Calu3 (cell line): ENCODE results near the gene ANKEF1. TPM values are rescaled to one million over a fixed set of nuclear protein-coding genes. Genes with fewer than 3 reads are reported as not detected.

Experiments
- BruUV-seq: library from RNA; stranded (reverse); fragments of 400-500 nt; replicated peaks from 2 replicates; lab custom pipeline; 2021; lab: Mats Ljungman, UMichigan
- CTCF ChIA-PET: fragments of 300-600 bp; sonication (Branson Sonifier 250); formaldehyde crosslinking; loops from one replicate; lab custom pipeline; 2022; ENCODE audit warnings: antibody characterized with exemption; lab: Charles Lee
- DNase-seq: peaks from one replicate; pipeline ENCODE4 v3.0.0; 2022
- H3K27ac Mint-ChIP-seq: one replicate; pipeline ENCODE4 v1.8.0; 2022; ENCODE audit warnings: mixed read lengths; ENCODE audit not compliant: unreplicated experiment
- H3K27me3 Mint-ChIP-seq: one replicate; pipeline ENCODE4 v1.8.0; 2022; ENCODE audit warnings: mixed read lengths; ENCODE audit not compliant: unreplicated experiment
- H3K36me3 Mint-ChIP-seq: one replicate; pipeline ENCODE4 v1.8.0; 2022; ENCODE audit warnings: mild to moderate bottlenecking, moderate library complexity, mixed read lengths; ENCODE audit not compliant: insufficient read depth, unreplicated experiment
- H3K4me1 Mint-ChIP-seq: one replicate; pipeline ENCODE4 v1.8.0; 2022; ENCODE audit warnings: mild to moderate bottlenecking, low read depth, mixed read lengths; ENCODE audit not compliant: unreplicated experiment
- H3K4me3 Mint-ChIP-seq: one replicate; pipeline ENCODE4 v1.8.0; 2022; ENCODE audit warnings: mild to moderate bottlenecking, low read depth, moderate library complexity, mixed read lengths; ENCODE audit not compliant: unreplicated experiment
- H3K9me3 Mint-ChIP-seq: one replicate; pipeline ENCODE4 v1.8.0; 2022; ENCODE audit warnings: low read depth, mixed read lengths; ENCODE audit not compliant: unreplicated experiment
- CTCF ChIP-seq: fragments of 200-600 bp; IDR thresholded peaks from one replicate; pipeline ENCODE4 v1.8.0; 2022; ENCODE audit warnings: antibody characterized with exemption; ENCODE audit not compliant: unreplicated experiment
- intact Hi-C: fragments of 100-400 bp; cut with micrococcal nuclease; formaldehyde crosslinking; loops from one replicate; pipeline ENCODE4 v1.10.0; 2022; ENCODE audit not compliant: unreplicated experiment
- total RNA-seq: library from RNA; stranded (reverse); gene quantifications from 2 replicates; pipeline ENCODE4 v1.2.3, GENCODE V29; 2022

Gene ANKEF1
- total RNA-seq, 1 experiment from 2014 or later: 9.0 TPM

- peaks cover 8% of the 10 kb centered on the region for H3K4me1 Mint-ChIP-seq
- H3K36me3 Mint-ChIP-seq: no peaks in the 10 kb centered on the region
- CTCF ChIA-PET: no interaction called here
- no peak for DNase-seq
- BruUV-seq: no TSS peak
- no peak overlapping the region for H3K4me3 Mint-ChIP-seq
- H3K9me3 Mint-ChIP-seq: peaks cover 8% of the 10 kb centered on the region
- H3K27ac Mint-ChIP-seq: no peak overlapping the region
- no peak for TF ChIP-seq CTCF
- no peaks in the 10 kb centered on the region for H3K27me3 Mint-ChIP-seq
- intact Hi-C loops: no loop called here
These were observed 32.5 kb downstream of the ANKEF1 start for GRCh38 chr20:10067321-10067720.

- intact Hi-C loops: loop anchor here (5.0 kb wide), 1 partner anchor 37 kb away; no protein-coding TSS in a partner anchor
- no peak for TF ChIP-seq CTCF
- CTCF ChIA-PET: no interaction called here
- Mint-ChIP-seq H3K27me3 (no peaks in the 10 kb centered on the region), H3K9me3 (peaks cover 3% of the 10 kb centered on the region), H3K36me3 (peaks cover 5% of the 10 kb centered on the region), H3K4me1 (peaks cover 43% of the 10 kb centered on the region), H3K27ac (peak overlapping the region; percentile 69), H3K4me3 (no peak overlapping the region)
- peak; percentile 28 for DNase-seq
- BruUV-seq: no TSS peak
These were observed 39.7 kb downstream of the ANKEF1 start for GRCh38 chr20:10074513-10074912.

- no peak for DNase-seq
- no peak for TF ChIP-seq CTCF
- Mint-ChIP-seq H3K4me3 (no peak overlapping the region), H3K9me3 (no peaks in the 10 kb centered on the region), H3K36me3 (peaks cover 5% of the 10 kb centered on the region), H3K4me1 (peaks cover 43% of the 10 kb centered on the region), H3K27me3 (no peaks in the 10 kb centered on the region), H3K27ac (no peak overlapping the region)
- CTCF ChIA-PET: interaction anchor here (0.6 kb wide), 1 partner anchor 354 kb away, joined by 4 read pairs; no protein-coding TSS in a partner anchor
- no TSS peak for BruUV-seq
- intact Hi-C loops: no loop called here
These were observed 40.8 kb downstream of the ANKEF1 start for GRCh38 chr20:10075606-10076005.

- TF ChIP-seq CTCF: no peak
- H3K27me3 Mint-ChIP-seq: no peaks in the 10 kb centered on the region
- intact Hi-C loops: no loop called here
These were observed 41.6 kb downstream of the ANKEF1 start for GRCh38 chr20:10076126-10077080.

More at GRCh38 chr20:10076126-10077080, 41.6 kb downstream of the ANKEF1 start:
- peaks cover 43% of the 10 kb centered on the region for H3K4me1 Mint-ChIP-seq
- no peak overlapping the region for H3K4me3 Mint-ChIP-seq
- peak; percentile 33 for DNase-seq
- no peaks in the 10 kb centered on the region for H3K9me3 Mint-ChIP-seq
- peak overlapping the region; percentile 27 for H3K27ac Mint-ChIP-seq
- CTCF ChIA-PET: interaction anchor here (0.6 to 1.0 kb wide), 6 partner anchors 45 to 1191 kb away, joined by 3 to 7 read pairs (median 4); no protein-coding TSS in a partner anchor
- H3K36me3 Mint-ChIP-seq: peaks cover 5% of the 10 kb centered on the region
- BruUV-seq: no TSS peak
